ENCODE measurements around the gene TAGLN2. TPM values are rescaled to one million over a fixed set of nuclear protein-coding genes. Genes with fewer than 3 reads are reported as not detected.

Gene TAGLN2
- total and polyA plus RNA-seq, 4 donors: 483 to 788 (median 749) TPM

GRCh38 chr1:159879136-159879535 is 46.2 kb downstream of the TAGLN2 start:
- Histone ChIP-seq H3K4me3 (no peak overlapping the region), H3K27ac (ENCODE audit: low read depth in 1 of 2, low read length in 1 of 2) (no peak overlapping the region), H3K9ac (ENCODE audit: insufficient read depth in 1 of 2, low read length in 2 of 2) (no peak overlapping the region), H3K27me3 (ENCODE audit: control insufficient read depth in 3 of 3, insufficient read depth in 3 of 3, low read length in 2 of 3) (no peaks in the 10 kb centered on the region), H3K4me1 (ENCODE audit: control insufficient read depth in 5 of 5, insufficient read depth in 5 of 5, low read length in 5 of 5) (peaks cover 0 to 6% (median 4%) of the 10 kb centered on the region in 5 donors), H3K9me3 (ENCODE audit: control insufficient read depth in 4 of 4, insufficient read depth in 3 of 4, low read length in 3 of 4) (peaks cover 0 to 2% (median 0%) of the 10 kb centered on the region in 4 donors), H3K36me3 (ENCODE audit: control insufficient read depth in 4 of 4, insufficient read depth in 4 of 4, low read length in 4 of 4) (no peaks in the 10 kb centered on the region)
- no peak for ATAC-seq (ENCODE audit: insufficient read depth, low FRiP score)
- DNase-seq: no peak
- TF ChIP-seq CTCF (IDR thresholded peaks at IDR 0.05; ENCODE audit: control extremely low read depth, extremely low read depth): no peak
- WGBS, 2 donors: 88 to 97% methylated on average over 3 of the region's 3 CpGs

- DNase-seq: no peak
- TF ChIP-seq CTCF (IDR thresholded peaks at IDR 0.05; ENCODE audit: control extremely low read depth, extremely low read depth): no peak
- 88 to 89% methylated on average over 6 of the region's 6 CpGs for WGBS, 2 donors
- Histone ChIP-seq H3K4me3 (no peak overlapping the region), H3K9ac (ENCODE audit: insufficient read depth in 1 of 2, low read length in 2 of 2) (no peak overlapping the region), H3K27ac (ENCODE audit: low read depth in 1 of 2, low read length in 1 of 2) (no peak overlapping the region), H3K36me3 (ENCODE audit: control insufficient read depth in 4 of 4, insufficient read depth in 4 of 4, low read length in 4 of 4) (no peaks in the 10 kb centered on the region), H3K9me3 (ENCODE audit: control insufficient read depth in 4 of 4, insufficient read depth in 3 of 4, low read length in 3 of 4) (peaks cover 0 to 2% (median 0%) of the 10 kb centered on the region in 4 donors), H3K4me1 (ENCODE audit: control insufficient read depth in 5 of 5, insufficient read depth in 5 of 5, low read length in 5 of 5) (peaks cover 0 to 6% (median 4%) of the 10 kb centered on the region in 5 donors), H3K27me3 (ENCODE audit: control insufficient read depth in 3 of 3, insufficient read depth in 3 of 3, low read length in 2 of 3) (no peaks in the 10 kb centered on the region)
- ATAC-seq (ENCODE audit: insufficient read depth, low FRiP score): no peak
Observed at GRCh38 chr1:159877695-159878444, 47.4 kb downstream of the TAGLN2 start.

GRCh38 chr1:159873530-159874143 is 51.7 kb downstream of the TAGLN2 start:
- no peaks in the 10 kb centered on the region for H3K4me1 ChIP-seq (ENCODE audit: control insufficient read depth in 5 of 5, insufficient read depth in 5 of 5, low read length in 5 of 5)
- no peak overlapping the region for H3K4me3 ChIP-seq
- H3K27ac ChIP-seq (ENCODE audit: low read depth in 1 of 2, low read length in 1 of 2): no peak overlapping the region
- no peaks in the 10 kb centered on the region for H3K36me3 ChIP-seq (ENCODE audit: control insufficient read depth in 4 of 4, insufficient read depth in 4 of 4, low read length in 4 of 4)
- ATAC-seq (ENCODE audit: insufficient read depth, low FRiP score) (no peak), DNase-seq (no peak)
- H3K9ac ChIP-seq (ENCODE audit: insufficient read depth in 1 of 2, low read length in 2 of 2): no peak overlapping the region
- 92 to 94% methylated on average over 4 of the region's 4 CpGs for WGBS, 2 donors
- H3K27me3 ChIP-seq (ENCODE audit: control insufficient read depth in 3 of 3, insufficient read depth in 3 of 3, low read length in 2 of 3): no peaks in the 10 kb centered on the region
- H3K9me3 ChIP-seq (ENCODE audit: control insufficient read depth in 4 of 4, insufficient read depth in 3 of 4, low read length in 3 of 4): peaks cover 0 to 2% (median 0%) of the 10 kb centered on the region in 4 donors
- no peak for TF ChIP-seq CTCF (IDR thresholded peaks at IDR 0.05; ENCODE audit: control extremely low read depth, extremely low read depth)
